ENCODE results near the gene ARID4B.

DNA sequence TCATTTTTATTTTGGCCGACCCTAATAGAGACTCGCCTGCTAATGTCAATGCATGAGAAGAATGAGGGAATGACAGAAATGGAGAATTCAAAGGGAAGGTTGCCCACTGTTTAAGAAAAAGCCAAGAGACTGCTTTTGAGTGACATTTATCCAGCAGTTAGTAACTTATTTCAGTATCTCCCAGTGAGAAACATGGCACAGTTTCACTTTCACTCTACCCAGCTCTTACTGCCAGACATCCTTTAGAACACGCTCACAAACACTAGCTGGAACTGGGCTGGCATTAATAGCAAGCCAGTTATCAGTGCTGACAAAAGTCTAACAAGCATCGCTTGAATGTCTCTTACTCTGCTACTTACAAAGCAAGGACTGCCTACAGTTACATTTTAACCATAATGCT, 8.9 kb upstream of the ARID4B start:
- TF ChIP-seq RAD21 (conservative IDR thresholded peaks at IDR 0.05) (no peak), EZH2 (IDR thresholded peaks at IDR 0.05; ENCODE audit: borderline replicate concordance, insufficient read depth, low read length, poor library complexity, severe bottlenecking) (no peak), POLR2AphosphoS5 (IDR thresholded peaks at IDR 0.05) (no peak), EP300 (conservative IDR thresholded peaks at IDR 0.05; ENCODE audit: poor library complexity, severe bottlenecking) (no peak), TAF1 (IDR thresholded peaks at IDR 0.05; ENCODE audit: low read depth) (no peak), SMC3 (conservative IDR thresholded peaks at IDR 0.05; ENCODE audit: poor library complexity) (no peak), MXI1 (conservative IDR thresholded peaks at IDR 0.05; ENCODE audit: poor library complexity, severe bottlenecking) (no peak)
- TF ChIP-seq, protein P1, sequence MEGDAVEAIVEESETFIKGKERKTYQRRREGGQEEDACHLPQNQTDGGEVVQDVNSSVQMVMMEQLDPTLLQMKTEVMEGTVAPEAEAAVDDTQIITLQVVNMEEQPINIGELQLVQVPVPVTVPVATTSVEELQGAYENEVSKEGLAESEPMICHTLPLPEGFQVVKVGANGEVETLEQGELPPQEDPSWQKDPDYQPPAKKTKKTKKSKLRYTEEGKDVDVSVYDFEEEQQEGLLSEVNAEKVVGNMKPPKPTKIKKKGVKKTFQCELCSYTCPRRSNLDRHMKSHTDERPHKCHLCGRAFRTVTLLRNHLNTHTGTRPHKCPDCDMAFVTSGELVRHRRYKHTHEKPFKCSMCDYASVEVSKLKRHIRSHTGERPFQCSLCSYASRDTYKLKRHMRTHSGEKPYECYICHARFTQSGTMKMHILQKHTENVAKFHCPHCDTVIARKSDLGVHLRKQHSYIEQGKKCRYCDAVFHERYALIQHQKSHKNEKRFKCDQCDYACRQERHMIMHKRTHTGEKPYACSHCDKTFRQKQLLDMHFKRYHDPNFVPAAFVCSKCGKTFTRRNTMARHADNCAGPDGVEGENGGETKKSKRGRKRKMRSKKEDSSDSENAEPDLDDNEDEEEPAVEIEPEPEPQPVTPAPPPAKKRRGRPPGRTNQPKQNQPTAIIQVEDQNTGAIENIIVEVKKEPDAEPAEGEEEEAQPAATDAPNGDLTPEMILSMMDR (IDR thresholded peaks at IDR 0.05; ENCODE audit: poor library complexity, severe bottlenecking): no peak
- TF ChIP-seq, protein P2, sequence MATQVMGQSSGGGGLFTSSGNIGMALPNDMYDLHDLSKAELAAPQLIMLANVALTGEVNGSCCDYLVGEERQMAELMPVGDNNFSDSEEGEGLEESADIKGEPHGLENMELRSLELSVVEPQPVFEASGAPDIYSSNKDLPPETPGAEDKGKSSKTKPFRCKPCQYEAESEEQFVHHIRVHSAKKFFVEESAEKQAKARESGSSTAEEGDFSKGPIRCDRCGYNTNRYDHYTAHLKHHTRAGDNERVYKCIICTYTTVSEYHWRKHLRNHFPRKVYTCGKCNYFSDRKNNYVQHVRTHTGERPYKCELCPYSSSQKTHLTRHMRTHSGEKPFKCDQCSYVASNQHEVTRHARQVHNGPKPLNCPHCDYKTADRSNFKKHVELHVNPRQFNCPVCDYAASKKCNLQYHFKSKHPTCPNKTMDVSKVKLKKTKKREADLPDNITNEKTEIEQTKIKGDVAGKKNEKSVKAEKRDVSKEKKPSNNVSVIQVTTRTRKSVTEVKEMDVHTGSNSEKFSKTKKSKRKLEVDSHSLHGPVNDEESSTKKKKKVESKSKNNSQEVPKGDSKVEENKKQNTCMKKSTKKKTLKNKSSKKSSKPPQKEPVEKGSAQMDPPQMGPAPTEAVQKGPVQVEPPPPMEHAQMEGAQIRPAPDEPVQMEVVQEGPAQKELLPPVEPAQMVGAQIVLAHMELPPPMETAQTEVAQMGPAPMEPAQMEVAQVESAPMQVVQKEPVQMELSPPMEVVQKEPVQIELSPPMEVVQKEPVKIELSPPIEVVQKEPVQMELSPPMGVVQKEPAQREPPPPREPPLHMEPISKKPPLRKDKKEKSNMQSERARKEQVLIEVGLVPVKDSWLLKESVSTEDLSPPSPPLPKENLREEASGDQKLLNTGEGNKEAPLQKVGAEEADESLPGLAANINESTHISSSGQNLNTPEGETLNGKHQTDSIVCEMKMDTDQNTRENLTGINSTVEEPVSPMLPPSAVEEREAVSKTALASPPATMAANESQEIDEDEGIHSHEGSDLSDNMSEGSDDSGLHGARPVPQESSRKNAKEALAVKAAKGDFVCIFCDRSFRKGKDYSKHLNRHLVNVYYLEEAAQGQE (IDR thresholded peaks at IDR 0.05; ENCODE audit: borderline replicate concordance): no peak

Data from neural cell (in vitro differentiated cells).